ENCODE data around the gene VIPR2.

DNA sequence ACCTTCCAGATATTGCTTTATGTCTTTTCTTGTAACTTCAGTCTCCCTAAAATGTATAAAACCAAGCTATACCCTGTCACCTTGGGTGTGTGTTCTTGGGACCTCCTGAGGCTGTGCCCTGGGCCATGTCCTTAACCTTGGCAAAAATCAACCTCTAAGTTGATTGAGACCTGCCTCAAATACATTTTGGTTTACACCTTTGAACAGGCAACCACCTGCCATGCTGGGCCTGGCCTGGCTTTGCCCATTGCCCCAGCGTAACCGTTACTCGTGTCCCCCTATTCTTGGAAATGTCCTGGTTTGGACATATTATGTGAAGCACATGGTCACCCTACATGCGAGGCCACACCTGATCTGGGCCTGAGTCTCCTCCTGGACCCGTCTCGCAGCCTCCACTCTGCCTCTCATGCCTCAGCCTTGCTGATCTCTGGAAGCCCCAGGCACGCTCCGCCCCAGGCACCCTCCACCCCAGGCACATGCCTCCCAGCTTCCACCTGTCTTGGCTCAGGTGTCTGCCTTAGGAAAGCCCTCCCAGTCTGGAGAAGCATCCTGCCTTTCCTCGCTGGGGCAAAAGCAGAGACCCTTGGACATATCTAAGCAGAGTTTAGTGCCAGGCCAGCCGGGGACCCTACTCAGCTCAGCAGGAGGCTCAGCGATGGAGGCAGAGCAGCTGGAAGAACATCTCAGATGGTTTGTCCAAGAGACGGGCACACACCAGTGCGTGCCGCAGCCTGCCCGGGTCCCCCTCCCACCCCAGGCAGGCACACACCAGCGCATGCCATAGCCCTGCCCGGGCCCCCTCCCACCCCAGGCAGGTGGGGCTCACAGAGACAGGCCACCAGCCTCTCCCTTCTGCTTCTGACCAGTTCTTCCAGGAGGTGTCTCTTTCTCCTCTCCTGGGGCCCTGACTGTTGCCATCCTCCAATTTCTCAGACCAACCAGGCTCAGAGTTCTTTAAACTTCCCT, 4.0 kb upstream of the VIPR2 start:
- TF ChIP-seq, protein P1, sequence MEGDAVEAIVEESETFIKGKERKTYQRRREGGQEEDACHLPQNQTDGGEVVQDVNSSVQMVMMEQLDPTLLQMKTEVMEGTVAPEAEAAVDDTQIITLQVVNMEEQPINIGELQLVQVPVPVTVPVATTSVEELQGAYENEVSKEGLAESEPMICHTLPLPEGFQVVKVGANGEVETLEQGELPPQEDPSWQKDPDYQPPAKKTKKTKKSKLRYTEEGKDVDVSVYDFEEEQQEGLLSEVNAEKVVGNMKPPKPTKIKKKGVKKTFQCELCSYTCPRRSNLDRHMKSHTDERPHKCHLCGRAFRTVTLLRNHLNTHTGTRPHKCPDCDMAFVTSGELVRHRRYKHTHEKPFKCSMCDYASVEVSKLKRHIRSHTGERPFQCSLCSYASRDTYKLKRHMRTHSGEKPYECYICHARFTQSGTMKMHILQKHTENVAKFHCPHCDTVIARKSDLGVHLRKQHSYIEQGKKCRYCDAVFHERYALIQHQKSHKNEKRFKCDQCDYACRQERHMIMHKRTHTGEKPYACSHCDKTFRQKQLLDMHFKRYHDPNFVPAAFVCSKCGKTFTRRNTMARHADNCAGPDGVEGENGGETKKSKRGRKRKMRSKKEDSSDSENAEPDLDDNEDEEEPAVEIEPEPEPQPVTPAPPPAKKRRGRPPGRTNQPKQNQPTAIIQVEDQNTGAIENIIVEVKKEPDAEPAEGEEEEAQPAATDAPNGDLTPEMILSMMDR (IDR thresholded peaks at IDR 0.05), result no peak
- TF ChIP-seq POLR2A (IDR thresholded peaks at IDR 0.05), result no peak
